GM21390 (cell line): ENCODE data around the gene RAD51B.
A peak's percentile ranks its signal among the peaks of the same experiment; 100 is the strongest.

ENCODE experiments used
- ATAC-seq: cut with Tn5 transposase; IDR thresholded peaks from one replicate; pipeline ENCODE4 v1.9.1; 2021; ENCODE audit not compliant: unreplicated experiment

The RAD51B gene

GRCh38 chr14:67833403-67833802 is 13.8 kb downstream of the RAD51B start:
- ATAC-seq, result no peak

- no peak for ATAC-seq
These were observed 16.0 kb downstream of the RAD51B start for GRCh38 chr14:67835596-67835995.

- ATAC-seq, result no peak
These were observed 17.5 kb downstream of the RAD51B start for GRCh38 chr14:67837011-67837624.

- ATAC-seq, result no peak
These were observed 26.5 kb downstream of the RAD51B start for GRCh38 chr14:67846029-67846610.

GRCh38 chr14:67850066-67850830 is 30.7 kb downstream of the RAD51B start:
- ATAC-seq, result no peak

GRCh38 chr14:67851785-67852410 is 32.3 kb downstream of the RAD51B start:
- ATAC-seq, result no peak

- ATAC-seq, result no peak
These were observed 33.5 kb downstream of the RAD51B start for GRCh38 chr14:67852926-67853604.

GRCh38 chr14:67853715-67854114 is 34.1 kb downstream of the RAD51B start:
- ATAC-seq, result no peak

GRCh38 chr14:67856827-67857226 is 37.2 kb downstream of the RAD51B start:
- no peak for ATAC-seq

- ATAC-seq, result no peak
These were observed 38.3 kb downstream of the RAD51B start for GRCh38 chr14:67857778-67858350.

GRCh38 chr14:67859169-67859749 is 39.7 kb downstream of the RAD51B start:
- no peak for ATAC-seq

- no peak for ATAC-seq
These were observed 43.6 kb downstream of the RAD51B start for GRCh38 chr14:67863223-67863622.

- no peak for ATAC-seq
These were observed 55.8 kb downstream of the RAD51B start for GRCh38 chr14:67875175-67876006.

GRCh38 chr14:67879026-67879425 is 59.4 kb downstream of the RAD51B start:
- ATAC-seq, result no peak

- peak; percentile 98 for ATAC-seq
These were observed 61.6 kb downstream of the RAD51B start for GRCh38 chr14:67881225-67881624.

GRCh38 chr14:67882986-67883555 is 63.5 kb downstream of the RAD51B start:
- ATAC-seq, result no peak

- no peak for ATAC-seq
These were observed 64.1 kb downstream of the RAD51B start for GRCh38 chr14:67883717-67884116.

- no peak for ATAC-seq
These were observed 66.6 kb downstream of the RAD51B start for GRCh38 chr14:67886191-67886590.

- ATAC-seq, result no peak
These were observed 67.9 kb downstream of the RAD51B start for GRCh38 chr14:67887478-67887877.
